MM.1S (cell line): ENCODE measurements around the gene HMGB3.
"Not testable (repeated sequence)": the region's sequence is repeated elsewhere in the genome, so short reads cannot be mapped to it uniquely, and the experiment has no call there.

Experiments
- DNase-seq: peaks from one replicate; pipeline ENCODE4 v3.0.0-alpha.2; 2015
- H2AFZ ChIP-seq: fragments of 300-600 bp; sonication (generic); 2 replicates; pipeline ENCODE4 v1.6.0; 2016; ENCODE audit warnings: antibody characterized with exemption, low read length
- H3F3A ChIP-seq: fragments of 300-600 bp; sonication (generic); 2 replicates; pipeline ENCODE4 v1.6.1; 2016; ENCODE audit warnings: mild to moderate bottlenecking, antibody characterized with exemption, low read length, moderate library complexity, mixed read lengths; ENCODE audit not compliant: insufficient read depth
- H3K27ac ChIP-seq: fragments of 300-600 bp; sonication (generic); 2 replicates; pipeline ENCODE4 v1.5.1; 2016; ENCODE audit warnings: mild to moderate bottlenecking, low read length
- H3K27me3 ChIP-seq: fragments of 300-600 bp; sonication (generic); replicated peaks from 2 replicates; pipeline ENCODE4 v1.6.0; 2016; ENCODE audit warnings: low read length; ENCODE audit not compliant: insufficient read depth
- H3K36me3 ChIP-seq: fragments of 300-600 bp; sonication (generic); replicated peaks from 2 replicates; pipeline ENCODE4 v1.6.1; 2016; ENCODE audit warnings: mild to moderate bottlenecking, low read length, mixed read lengths; ENCODE audit not compliant: insufficient read depth
- H3K4me1 ChIP-seq: fragments of 300-600 bp; sonication (generic); 2 replicates; pipeline ENCODE4 v1.6.1; 2016; ENCODE audit warnings: low read length, mixed read lengths
- H3K4me2 ChIP-seq: fragments of 300-600 bp; sonication (generic); 2 replicates; pipeline ENCODE4 v1.6.0; 2016; ENCODE audit warnings: low read depth, low read length
- H3K4me3 ChIP-seq: fragments of 300-600 bp; sonication (generic); 2 replicates; pipeline ENCODE4 v1.5.1; 2016; ENCODE audit warnings: low read length, mixed read lengths
- H3K79me2 ChIP-seq: fragments of 300-600 bp; sonication (generic); 2 replicates; pipeline ENCODE4 v1.6.1; 2016; ENCODE audit warnings: mixed run types, low read length, mixed read lengths
- H3K9ac ChIP-seq: fragments of 300-600 bp; sonication (generic); 2 replicates; pipeline ENCODE4 v1.6.1; 2016; ENCODE audit warnings: low read length, mixed read lengths
- H3K9me2 ChIP-seq: fragments of 300-600 bp; sonication (generic); replicated peaks from 2 replicates; pipeline ENCODE4 v1.6.1; 2016; ENCODE audit warnings: mild to moderate bottlenecking, low read length, mixed read lengths; ENCODE audit not compliant: insufficient read depth
- H3K9me3 ChIP-seq: fragments of 300-600 bp; sonication (generic); replicated peaks from 2 replicates; pipeline ENCODE4 v1.6.1; 2016; ENCODE audit warnings: mild to moderate bottlenecking, low read length, mixed read lengths; ENCODE audit not compliant: insufficient read depth
- H4K20me1 ChIP-seq: fragments of 300-600 bp; sonication (generic); 2 replicates; pipeline ENCODE4 v1.6.1; 2016; ENCODE audit warnings: mild to moderate bottlenecking, low read length, moderate library complexity, mixed read lengths; ENCODE audit not compliant: insufficient read depth
- CTCF ChIP-seq: fragments of 300-600 bp; sonication (generic); IDR thresholded peaks from 2 replicates; pipeline ENCODE4 v1.5.1; 2016; ENCODE audit warnings: antibody characterized with exemption, low read length, mixed read lengths
- EZH2 ChIP-seq: fragments of 300-600 bp; sonication (generic); optimal IDR thresholded peaks from 2 replicates; pipeline ENCODE3; 2017; ENCODE audit warnings: low read depth, mild to moderate bottlenecking, antibody characterized with exemption, low read length, mixed read lengths
- EZH2phosphoT487 ChIP-seq: fragments of 300-600 bp; sonication (generic); IDR thresholded peaks from 2 replicates; pipeline ENCODE4 v1.6.1; 2018; ENCODE audit warnings: antibody characterized with exemption, low read length

The HMGB3 gene

GRCh38 chrX:150959557-150959956 is 23.6 kb upstream of the HMGB3 start:
- Histone ChIP-seq H3K79me2 (no peaks in the 10 kb centered on the region), H3K27ac (no peak overlapping the region), H3K4me1 (no peaks in the 10 kb centered on the region), H3K36me3 (no peaks in the 10 kb centered on the region), H3K27me3 (no peaks in the 10 kb centered on the region), H3K9me2 (no peaks in the 10 kb centered on the region), H3K9ac (no peak overlapping the region), H4K20me1 (no peaks in the 10 kb centered on the region), H3K4me2 (no peak overlapping the region), H3K9me3 (no peaks in the 10 kb centered on the region), H3F3A (no peaks in the 10 kb centered on the region), H2AFZ (no peak overlapping the region), H3K4me3 (no peak overlapping the region)
- no peak for TF ChIP-seq EZH2phosphoT487
- TF ChIP-seq EZH2, result no peak
- no peak for TF ChIP-seq CTCF
- no peak for DNase-seq

DNA sequence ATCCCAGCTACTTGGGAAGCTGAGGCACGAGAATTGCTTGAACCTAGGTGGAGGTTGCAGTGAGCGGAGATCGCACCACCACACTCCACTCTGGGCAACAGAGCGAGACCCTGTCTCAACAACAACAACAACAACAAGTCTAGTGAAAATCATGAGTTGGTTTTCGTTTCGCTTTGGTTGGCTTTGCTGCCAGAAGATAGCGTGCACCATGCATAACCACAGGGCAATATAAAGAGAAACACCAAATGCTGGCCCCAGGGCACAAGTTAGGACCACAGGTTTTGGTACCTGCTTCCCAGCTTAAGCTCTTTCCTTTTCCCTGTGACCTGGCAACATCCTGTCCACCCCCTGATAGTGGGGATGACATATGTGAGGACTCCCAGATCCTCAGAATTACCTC is 21.5 kb upstream of the HMGB3 start:
- no peak overlapping the region for H2AFZ ChIP-seq
- H3K27ac ChIP-seq, result no peak overlapping the region
- H4K20me1 ChIP-seq, result no peaks in the 10 kb centered on the region
- no peaks in the 10 kb centered on the region for H3K27me3 ChIP-seq
- no peaks in the 10 kb centered on the region for H3F3A ChIP-seq
- H3K4me3 ChIP-seq, result no peak overlapping the region
- no peaks in the 10 kb centered on the region for H3K79me2 ChIP-seq
- H3K9me2 ChIP-seq, result no peaks in the 10 kb centered on the region
- DNase-seq, result no peak
- no peaks in the 10 kb centered on the region for H3K4me1 ChIP-seq
- no peak overlapping the region for H3K9ac ChIP-seq
- no peak overlapping the region for H3K4me2 ChIP-seq
- no peak for TF ChIP-seq EZH2
- no peak for TF ChIP-seq CTCF
- TF ChIP-seq EZH2phosphoT487, result no peak
- no peaks in the 10 kb centered on the region for H3K9me3 ChIP-seq
- no peaks in the 10 kb centered on the region for H3K36me3 ChIP-seq

- not testable (repeated sequence) for H4K20me1 ChIP-seq, H3K4me3 ChIP-seq, DNase-seq, H3K36me3 ChIP-seq, H3K27ac ChIP-seq, H3K79me2 ChIP-seq, H3F3A ChIP-seq, H3K4me1 ChIP-seq, H3K9me2 ChIP-seq, H3K9me3 ChIP-seq, H3K4me2 ChIP-seq, H3K27me3 ChIP-seq, H2AFZ ChIP-seq, H3K9ac ChIP-seq
Measured at GRCh38 chrX:150964416-150964815, 18.7 kb upstream of the HMGB3 start.

- Histone ChIP-seq H3K9me2 (no peaks in the 10 kb centered on the region), H3K79me2 (no peaks in the 10 kb centered on the region), H3K9me3 (no peaks in the 10 kb centered on the region), H3K27me3 (no peaks in the 10 kb centered on the region), H3K4me2 (no peak overlapping the region), H3K4me1 (no peaks in the 10 kb centered on the region), H3F3A (no peaks in the 10 kb centered on the region), H2AFZ (no peak overlapping the region), H3K27ac (no peak overlapping the region), H3K4me3 (no peak overlapping the region), H3K9ac (no peak overlapping the region), H3K36me3 (no peaks in the 10 kb centered on the region), H4K20me1 (no peaks in the 10 kb centered on the region)
- TF ChIP-seq EZH2, result no peak
- TF ChIP-seq EZH2phosphoT487, result no peak
- no peak for TF ChIP-seq CTCF
- no peak for DNase-seq
Measured at GRCh38 chrX:150966235-150966634, 16.9 kb upstream of the HMGB3 start.
